HepG2 (cell line): ENCODE data around the gene UNG. TPM values are rescaled to one million over a fixed set of nuclear protein-coding genes. Genes with fewer than 3 reads are reported as not detected.

Experiments used
- BHLHE40 ChIP-seq: IDR thresholded peaks from 2 replicates; pipeline ENCODE4 v1.6.1; 2011; ENCODE audit warnings: low read length, improper control_type of control experiment
- CCAR2 ChIP-seq: fragments of 200-400 bp; formaldehyde crosslinking; optimal IDR thresholded peaks from 2 replicates; pipeline ENCODE3; 2018; ENCODE audit warnings: low read depth, mild to moderate bottlenecking, low read length, moderate library complexity
- DNMT1 ChIP-seq: sonication (generic); formaldehyde crosslinking; IDR thresholded peaks from 2 replicates; pipeline ENCODE4 v1.5.1; 2020; ENCODE audit warnings: mild to moderate bottlenecking, missing genetic modification reagents
- FOXP1 ChIP-seq, 2 experiments: fragments of 450-650 bp in 1 of 2; IDR thresholded peaks; 2 replicates each; pipeline ENCODE4 v1.6.1; 2017 to 2018; ENCODE audit warnings: antibody characterized with exemption in 1 of 2
- KLF15 ChIP-seq: sonication (generic); formaldehyde crosslinking; IDR thresholded peaks from 2 replicates; pipeline ENCODE4 v1.8.1; 2023; ENCODE audit warnings: borderline replicate concordance, mild to moderate bottlenecking, inconsistent platforms, missing genetic modification reagents, mixed read lengths
- MBNL3 ChIP-seq: fragments of 250-450 bp; sonication (Bioruptor Pico); conservative IDR thresholded peaks from 2 replicates; pipeline ENCODE4 v1.8.0; 2022; ENCODE audit warnings: mild to moderate bottlenecking, inconsistent platforms
- NCOR1 ChIP-seq: fragments of 200-600 bp; sonication (generic); IDR thresholded peaks from 2 replicates; pipeline ENCODE4 v1.7.0; 2017; ENCODE audit warnings: antibody characterized with exemption, low read length, borderline replicate concordance
- ONECUT2 ChIP-seq: sonication (generic); formaldehyde crosslinking; IDR thresholded peaks from 2 replicates; pipeline ENCODE4 v1.4.0; 2020; ENCODE audit warnings: missing genetic modification reagents
- RBAK ChIP-seq: sonication (generic); formaldehyde crosslinking; IDR thresholded peaks from 2 replicates; pipeline ENCODE4 v1.5.1; 2020; ENCODE audit warnings: mild to moderate bottlenecking, missing genetic modification reagents
- SMAD3 ChIP-seq: sonication (generic); formaldehyde crosslinking; IDR thresholded peaks from 2 replicates; pipeline ENCODE4 v1.4.0; 2020; ENCODE audit warnings: missing genetic modification reagents
- ZNF253 ChIP-seq: sonication (generic); formaldehyde crosslinking; IDR thresholded peaks from 2 replicates; pipeline ENCODE4 v1.8.0; 2022; ENCODE audit warnings: mild to moderate bottlenecking, missing genetic modification reagents, borderline replicate concordance
- ZNF550 ChIP-seq: sonication (generic); formaldehyde crosslinking; IDR thresholded peaks from 2 replicates; pipeline ENCODE4 v1.4.0; 2020; ENCODE audit warnings: mild to moderate bottlenecking, missing genetic modification reagents, borderline replicate concordance
- ZNF703 ChIP-seq: sonication (generic); formaldehyde crosslinking; IDR thresholded peaks from 2 replicates; pipeline ENCODE4 v1.5.1; 2020; ENCODE audit warnings: missing genetic modification reagents, mild to moderate bottlenecking, moderate library complexity, borderline replicate concordance
- polyA plus RNA-seq, 8 experiments: library from polyadenylated mRNA; depleted of rRNA in 3 of 8; stranded (reverse) in 7 of 8; unstranded in 1 of 8; fragments of >200 nt; fragmentation: Illumina TruSeq in 4 of 8; extraction: Trizol in 4 of 8; gene quantifications; 2 replicates each; pipeline versions ENCODE4 v1.2.1 to v1.2.3, GENCODE V29; 2011 to 2016; ENCODE audit warnings: low read depth in 4 of 8, missing spikeins in 1 of 8, mixed read lengths in 1 of 8; ENCODE audit not compliant: insufficient read depth in 1 of 8
- total RNA-seq, 5 experiments: library from RNA; depleted of rRNA; stranded (reverse); fragments of >200 nt; fragmentation: Illumina TruSeq; extraction: Trizol; gene quantifications; 2 replicates each; pipeline ENCODE4 v1.2.3, GENCODE V29; 2016; ENCODE audit warnings: low read depth in 1 of 5
- TF ChIP-seq, protein P1 (sequence below), 2 experiments: fragments of 450-650 bp in 1 of 2; sonication (generic) in 1 of 2; formaldehyde crosslinking in 1 of 2; IDR thresholded peaks; 2 replicates each; pipeline versions ENCODE4 v1.6.1 to v1.8.0; 2016 to 2022; ENCODE audit warnings: antibody characterized with exemption in 1 of 2, mild to moderate bottlenecking in 1 of 2, missing genetic modification reagents in 1 of 2
- TF ChIP-seq, protein P2 (sequence below): IDR thresholded peaks from 2 replicates; pipeline ENCODE4 v1.6.1; 2012; ENCODE audit warnings: inconsistent platforms
- TF ChIP-seq, protein P3 (sequence below): sonication (generic); formaldehyde crosslinking; IDR thresholded peaks from 2 replicates; pipeline ENCODE4 v1.9.0; 2021; ENCODE audit warnings: missing genetic modification reagents, borderline replicate concordance

Gene UNG
- total and polyA plus RNA-seq, 2 of the 13 experiments (the other 11 are each of a cell fraction or from before 2014, with no cell fraction given): 23.3 to 114 TPM

DNA sequence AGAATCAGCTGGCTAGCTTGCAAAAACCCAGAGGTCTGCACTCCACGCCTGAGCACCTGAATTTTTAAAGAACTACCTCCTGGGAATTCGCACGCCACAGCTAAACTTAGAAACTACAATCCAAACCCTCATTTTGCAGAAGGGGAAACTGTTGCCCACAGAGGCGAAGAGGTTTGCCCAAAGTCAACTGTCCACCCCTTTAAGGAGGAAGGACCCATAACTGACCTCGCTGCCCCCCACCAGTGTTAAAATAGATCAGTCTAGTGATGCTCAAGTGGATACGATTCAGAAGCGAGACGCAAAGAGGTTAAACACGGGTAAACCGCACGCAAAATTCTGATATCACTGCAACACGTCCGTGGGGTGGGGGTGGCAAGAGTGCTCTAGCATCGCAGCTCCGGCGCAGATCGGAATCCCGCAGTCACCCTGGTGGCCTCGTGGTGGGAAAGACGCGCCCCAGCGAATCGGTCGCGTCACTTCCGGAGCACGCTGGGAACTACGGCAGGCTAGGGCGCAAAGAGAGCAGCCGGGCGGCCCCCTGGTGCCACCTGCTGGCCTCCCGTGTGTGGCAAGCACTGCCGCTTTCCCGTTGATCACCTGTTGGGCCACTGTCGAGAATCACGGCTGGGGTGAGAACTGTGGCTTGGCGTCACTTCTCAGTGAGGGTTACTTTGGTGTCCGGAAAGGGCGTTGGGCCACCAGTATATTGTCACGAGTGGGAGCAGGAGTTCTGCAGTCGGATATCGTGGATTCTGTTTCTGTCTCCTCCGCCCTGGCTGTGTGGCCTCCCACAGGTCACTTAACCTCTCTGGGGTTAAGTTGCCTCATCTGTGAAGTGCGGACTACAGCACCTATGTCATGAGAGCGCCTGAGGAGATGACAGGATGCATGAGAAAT is 4.1 kb upstream of the UNG start, which contains the start of gene ALKBH2 (continued):
- TF ChIP-seq, protein P1, sequence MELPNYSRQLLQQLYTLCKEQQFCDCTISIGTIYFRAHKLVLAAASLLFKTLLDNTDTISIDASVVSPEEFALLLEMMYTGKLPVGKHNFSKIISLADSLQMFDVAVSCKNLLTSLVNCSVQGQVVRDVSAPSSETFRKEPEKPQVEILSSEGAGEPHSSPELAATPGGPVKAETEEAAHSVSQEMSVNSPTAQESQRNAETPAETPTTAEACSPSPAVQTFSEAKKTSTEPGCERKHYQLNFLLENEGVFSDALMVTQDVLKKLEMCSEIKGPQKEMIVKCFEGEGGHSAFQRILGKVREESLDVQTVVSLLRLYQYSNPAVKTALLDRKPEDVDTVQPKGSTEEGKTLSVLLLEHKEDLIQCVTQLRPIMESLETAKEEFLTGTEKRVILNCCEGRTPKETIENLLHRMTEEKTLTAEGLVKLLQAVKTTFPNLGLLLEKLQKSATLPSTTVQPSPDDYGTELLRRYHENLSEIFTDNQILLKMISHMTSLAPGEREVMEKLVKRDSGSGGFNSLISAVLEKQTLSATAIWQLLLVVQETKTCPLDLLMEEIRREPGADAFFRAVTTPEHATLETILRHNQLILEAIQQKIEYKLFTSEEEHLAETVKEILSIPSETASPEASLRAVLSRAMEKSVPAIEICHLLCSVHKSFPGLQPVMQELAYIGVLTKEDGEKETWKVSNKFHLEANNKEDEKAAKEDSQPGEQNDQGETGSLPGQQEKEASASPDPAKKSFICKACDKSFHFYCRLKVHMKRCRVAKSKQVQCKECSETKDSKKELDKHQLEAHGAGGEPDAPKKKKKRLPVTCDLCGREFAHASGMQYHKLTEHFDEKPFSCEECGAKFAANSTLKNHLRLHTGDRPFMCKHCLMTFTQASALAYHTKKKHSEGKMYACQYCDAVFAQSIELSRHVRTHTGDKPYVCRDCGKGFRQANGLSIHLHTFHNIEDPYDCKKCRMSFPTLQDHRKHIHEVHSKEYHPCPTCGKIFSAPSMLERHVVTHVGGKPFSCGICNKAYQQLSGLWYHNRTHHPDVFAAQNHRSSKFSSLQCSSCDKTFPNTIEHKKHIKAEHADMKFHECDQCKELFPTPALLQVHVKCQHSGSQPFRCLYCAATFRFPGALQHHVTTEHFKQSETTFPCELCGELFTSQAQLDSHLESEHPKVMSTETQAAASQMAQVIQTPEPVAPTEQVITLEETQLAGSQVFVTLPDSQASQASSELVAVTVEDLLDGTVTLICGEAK (IDR thresholded peaks at IDR 0.05): no peak
- TF ChIP-seq, protein P1 (CRISPR knock-in tag; IDR thresholded peaks at IDR 0.05): peak; percentile 83
- TF ChIP-seq CCAR2 (no peak), ZNF703 (CRISPR knock-in tag) (no peak), SMAD3 (peak; percentile 83), KLF15 (CRISPR knock-in tag) (peak; percentile 94), ZNF253 (CRISPR knock-in tag) (peak; percentile 85; the same call in 1 of the 2 replicates), NCOR1 (0 out of 2 replicates have a peak, but pooled peaks have one; percentile 29), RBAK (no peak; the same call in 1 of the 2 replicates), BHLHE40 (0 out of 2 replicates have a peak, but pooled peaks have one; percentile 10), FOXP1 (IDR thresholded peaks at IDR 0.05) (no peak), FOXP1 (CRISPR knock-in tag; IDR thresholded peaks at IDR 0.05) (0 out of 2 replicates have a peak, but pooled peaks have one; percentile 10), MBNL3 (CRISPR knock-in tag) (no peak), ONECUT2 (0 out of 2 replicates have a peak, but pooled peaks have one; percentile 47), DNMT1 (0 out of 2 replicates have a peak, but pooled peaks have one; percentile 27), ZNF550 (peak; percentile 93; the same call in 1 of the 2 replicates)
- TF ChIP-seq, protein P2, sequence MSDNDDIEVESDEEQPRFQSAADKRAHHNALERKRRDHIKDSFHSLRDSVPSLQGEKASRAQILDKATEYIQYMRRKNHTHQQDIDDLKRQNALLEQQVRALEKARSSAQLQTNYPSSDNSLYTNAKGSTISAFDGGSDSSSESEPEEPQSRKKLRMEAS: peak; percentile 100
- TF ChIP-seq, protein P3, sequence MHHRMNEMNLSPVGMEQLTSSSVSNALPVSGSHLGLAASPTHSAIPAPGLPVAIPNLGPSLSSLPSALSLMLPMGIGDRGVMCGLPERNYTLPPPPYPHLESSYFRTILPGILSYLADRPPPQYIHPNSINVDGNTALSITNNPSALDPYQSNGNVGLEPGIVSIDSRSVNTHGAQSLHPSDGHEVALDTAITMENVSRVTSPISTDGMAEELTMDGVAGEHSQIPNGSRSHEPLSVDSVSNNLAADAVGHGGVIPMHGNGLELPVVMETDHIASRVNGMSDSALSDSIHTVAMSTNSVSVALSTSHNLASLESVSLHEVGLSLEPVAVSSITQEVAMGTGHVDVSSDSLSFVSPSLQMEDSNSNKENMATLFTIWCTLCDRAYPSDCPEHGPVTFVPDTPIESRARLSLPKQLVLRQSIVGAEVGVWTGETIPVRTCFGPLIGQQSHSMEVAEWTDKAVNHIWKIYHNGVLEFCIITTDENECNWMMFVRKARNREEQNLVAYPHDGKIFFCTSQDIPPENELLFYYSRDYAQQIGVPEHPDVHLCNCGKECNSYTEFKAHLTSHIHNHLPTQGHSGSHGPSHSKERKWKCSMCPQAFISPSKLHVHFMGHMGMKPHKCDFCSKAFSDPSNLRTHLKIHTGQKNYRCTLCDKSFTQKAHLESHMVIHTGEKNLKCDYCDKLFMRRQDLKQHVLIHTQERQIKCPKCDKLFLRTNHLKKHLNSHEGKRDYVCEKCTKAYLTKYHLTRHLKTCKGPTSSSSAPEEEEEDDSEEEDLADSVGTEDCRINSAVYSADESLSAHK (CRISPR knock-in tag): 0 out of 2 replicates have a peak, but pooled peaks have one; percentile 51
